HL-60 (cell line): Measurements from ENCODE around the gene DUSP22.

Experiments
- DNase-seq, 2 experiments: peaks; one replicate each; pipeline ENCODE4 v3.0.0-alpha.2; 2010 to 2020; ENCODE audit warnings: low read depth in 1 of 2, low spot score in 1 of 2
- H3K27ac ChIP-seq: fragments of 250-450 bp; sonication (Bioruptor Pico); replicated peaks from 2 replicates; pipeline ENCODE4 v1.5.1; 2020; ENCODE audit warnings: mild to moderate bottlenecking, moderate library complexity
- H3K27me3 ChIP-seq: fragments of 250-450 bp; sonication (Bioruptor Pico); 2 replicates; pipeline ENCODE4 v1.5.1; 2021; ENCODE audit warnings: mild to moderate bottlenecking, moderate library complexity; ENCODE audit not compliant: insufficient read depth, poor library complexity, severe bottlenecking
- H3K4me3 ChIP-seq: replicated peaks from 2 replicates; pipeline ENCODE4 v1.5.1; 2011; ENCODE audit warnings: mild to moderate bottlenecking, control low read depth, low read length; ENCODE audit not compliant: insufficient read depth
- CTCF ChIP-seq: IDR thresholded peaks from one replicate; pipeline ENCODE4 v1.5.1; 2011; ENCODE audit warnings: low read length, control low read depth, inconsistent platforms; ENCODE audit not compliant: insufficient read depth
- GABPA ChIP-seq: IDR thresholded peaks from 2 replicates; pipeline ENCODE4 v1.6.1; 2012; ENCODE audit warnings: low read depth
- POLR2AphosphoS5 ChIP-seq: IDR thresholded peaks from 2 replicates; pipeline ENCODE4 v1.6.1; 2012; ENCODE audit warnings: low read depth
- REST ChIP-seq: IDR thresholded peaks from 2 replicates; pipeline ENCODE4 v1.6.1; 2012; ENCODE audit warnings: low read depth; ENCODE audit not compliant: insufficient replicate concordance
- SPI1 ChIP-seq: IDR thresholded peaks from 2 replicates; pipeline ENCODE4 v1.6.1; 2012; ENCODE audit warnings: low read depth, mild to moderate bottlenecking, borderline replicate concordance

DUSP22 gene

GRCh38 chr6:347951-348859 is 55.9 kb downstream of the DUSP22 start:
- Histone ChIP-seq H3K27me3 (no peaks in the 10 kb centered on the region), H3K4me3 (no peak overlapping the region), H3K27ac (no peak overlapping the region)
- TF ChIP-seq REST (no peak), CTCF (no peak), SPI1 (no peak), GABPA (no peak), POLR2AphosphoS5 (no peak)
- no peak for DNase-seq

- no peaks in the 10 kb centered on the region for H3K27me3 ChIP-seq
- DNase-seq, result no peak
- no peak overlapping the region for H3K4me3 ChIP-seq
- H3K27ac ChIP-seq, result no peak overlapping the region
- TF ChIP-seq CTCF (no peak), REST (no peak), SPI1 (no peak), POLR2AphosphoS5 (no peak), GABPA (no peak)
Observed at GRCh38 chr6:348860-349396, 56.6 kb downstream of the DUSP22 start.

- H3K4me3 ChIP-seq, result no peak overlapping the region
- no peak overlapping the region for H3K27ac ChIP-seq
- no peak for DNase-seq
- no peak for TF ChIP-seq REST
- TF ChIP-seq SPI1, result no peak
- no peak for TF ChIP-seq POLR2AphosphoS5
- TF ChIP-seq GABPA, result no peak
- TF ChIP-seq CTCF, result no peak
- no peaks in the 10 kb centered on the region for H3K27me3 ChIP-seq
Observed at GRCh38 chr6:349491-349921, 57.2 kb downstream of the DUSP22 start.
